Panc1 (cell line): ENCODE data around the gene THRB. TPM values are rescaled to one million over a fixed set of nuclear protein-coding genes. Genes with fewer than 3 reads are reported as not detected.

ENCODE experiments used
- ATAC-seq: fragments of 200-7000 bp; cut with Tn5 transposase; 2 replicates; pipeline ENCODE4 v1.9.1; 2020; ENCODE audit warnings: mild to moderate bottlenecking, moderate library complexity
- BruUV-seq: library from RNA; stranded (reverse); fragments of 400-500 nt; replicated peaks from 2 replicates; lab custom pipeline; 2021; lab: Mats Ljungman, UMichigan
- CTCF ChIA-PET: fragments of 300-600 bp; sonication (Branson Sonifier 250); formaldehyde crosslinking; loops from one replicate; lab custom pipeline; 2022; ENCODE audit warnings: antibody characterized with exemption; lab: Charles Lee
- POLR2A ChIA-PET: fragments of 300-600 bp; sonication (Branson Sonifier 250); formaldehyde crosslinking; loops from one replicate; lab custom pipeline; 2022; ENCODE audit warnings: antibody characterized with exemption; lab: Charles Lee
- DNase-seq: peaks from one replicate; pipeline ENCODE4 v3.0.0-alpha.2; 2010; ENCODE audit warnings: low read depth, low spot score
- H3K27ac ChIP-seq: 2 replicates; pipeline ENCODE4 v1.5.1; 2011; ENCODE audit warnings: mild to moderate bottlenecking, low read length, inconsistent platforms
- H3K27me3 ChIP-seq: fragments of 200-500 bp; sonication (Bioruptor generic); 2 replicates; pipeline ENCODE4 v1.6.0; 2014; ENCODE audit warnings: low read length, inconsistent platforms; ENCODE audit not compliant: control insufficient read depth, insufficient read depth
- H3K36me3 ChIP-seq: fragments of 200-500 bp; sonication (Bioruptor generic); 2 replicates; pipeline ENCODE4 v1.5.1; 2014; ENCODE audit warnings: inconsistent platforms, mild to moderate bottlenecking, low read length, moderate library complexity; ENCODE audit not compliant: control insufficient read depth, insufficient read depth
- H3K4me1 ChIP-seq: 2 replicates; pipeline ENCODE4 v1.5.1; 2011; ENCODE audit warnings: inconsistent platforms, mild to moderate bottlenecking, low read length, moderate library complexity; ENCODE audit not compliant: control insufficient read depth, insufficient read depth
- H3K4me3 ChIP-seq, 2 experiments: 2 replicates each; pipeline ENCODE4 v1.5.1; 2011 to 2012; ENCODE audit warnings: low read depth in 2 of 2, low read length in 2 of 2, mild to moderate bottlenecking in 2 of 2, inconsistent platforms in 1 of 2, moderate library complexity in 1 of 2
- H3K9me3 ChIP-seq: fragments of 200-500 bp; sonication (Bioruptor generic); 2 replicates; pipeline ENCODE4 v1.5.1; 2014; ENCODE audit warnings: low read depth, mild to moderate bottlenecking, inconsistent platforms, low read length, moderate library complexity; ENCODE audit not compliant: control insufficient read depth, insufficient read depth
- CTCF ChIP-seq: fragments of 450-650 bp; IDR thresholded peaks from 2 replicates; pipeline ENCODE4 v1.5.1; 2017; ENCODE audit warnings: mild to moderate bottlenecking
- POLR2AphosphoS5 ChIP-seq: IDR thresholded peaks from 2 replicates; pipeline ENCODE4 v1.6.1; 2012; ENCODE audit warnings: mild to moderate bottlenecking, low read depth, low read length, moderate library complexity
- REST ChIP-seq, 2 experiments: IDR thresholded peaks; 2 replicates each; pipeline ENCODE4 v1.6.1; 2011 to 2012; ENCODE audit warnings: low read depth in 2 of 2, control low read depth in 1 of 2, low read length in 1 of 2, mild to moderate bottlenecking in 1 of 2, moderate library complexity in 1 of 2; ENCODE audit not compliant: insufficient read depth in 1 of 2
- SIN3A ChIP-seq: IDR thresholded peaks from 2 replicates; pipeline ENCODE4 v1.6.1; 2012; ENCODE audit warnings: low read depth, mild to moderate bottlenecking, low read length, moderate library complexity, borderline replicate concordance; ENCODE audit not compliant: insufficient read depth
- TCF7L2 ChIP-seq: IDR thresholded peaks from 2 replicates; pipeline ENCODE4 v1.6.1; 2011; ENCODE audit warnings: mild to moderate bottlenecking, low read depth, low read length, inconsistent platforms
- in situ Hi-C: cut with HindIII; loops from 2 replicates; pipeline ENCODE4 v1.10.0; 2016; ENCODE audit warnings: low sequenced_read_pairs, low pct_unique_long_range_greater_than_20kb
- intact Hi-C: fragments of 100-400 bp; cut with micrococcal nuclease; formaldehyde crosslinking; loops from one replicate; pipeline ENCODE4 v1.10.0; 2022; ENCODE audit not compliant: unreplicated experiment
- total RNA-seq: library from RNA; stranded (reverse); gene quantifications from one replicate; pipeline ENCODE4 v1.2.1, GENCODE V29; 2021; ENCODE audit not compliant: unreplicated experiment

Gene THRB
- total RNA-seq, 1 experiment from 2014 or later: 3.9 TPM

GRCh38 chr3:24378313-24378712 is 116.3 kb downstream of the THRB start:
- intact Hi-C loops: no loop called here
- no peaks in the 10 kb centered on the region for H3K9me3 ChIP-seq
- no peak for TF ChIP-seq CTCF
- TF ChIP-seq TCF7L2: no peak
- TF ChIP-seq REST (IDR thresholded peaks at IDR 0.05; ENCODE audit: insufficient read depth in 1 of 2, low read depth in 2 of 2, low read length in 1 of 2): no peak
- no peak for TF ChIP-seq SIN3A
- TF ChIP-seq POLR2AphosphoS5: no peak
- 0 out of 2 replicates have a peak, but pooled peaks cover 5% of the 10 kb centered on the region for H3K4me1 ChIP-seq
- no peak for DNase-seq
- in situ Hi-C loops: no loop called here
- POLR2A ChIA-PET: no interaction called here
- no TSS peak for BruUV-seq
- no peak overlapping the region for H3K27ac ChIP-seq
- H3K27me3 ChIP-seq: no peaks in the 10 kb centered on the region
- H3K4me3 ChIP-seq: no peak overlapping the region
- ATAC-seq: no peak
- no peaks in the 10 kb centered on the region for H3K36me3 ChIP-seq
- CTCF ChIA-PET: no interaction called here

- Histone ChIP-seq H3K27ac (no peak overlapping the region), H3K9me3 (no peaks in the 10 kb centered on the region), H3K27me3 (no peaks in the 10 kb centered on the region), H3K36me3 (no peaks in the 10 kb centered on the region), H3K4me1 (0 out of 2 replicates have a peak, but pooled peaks cover 5% of the 10 kb centered on the region), H3K4me3 (no peak overlapping the region)
- TF ChIP-seq REST (IDR thresholded peaks at IDR 0.05; ENCODE audit: insufficient read depth in 1 of 2, low read depth in 2 of 2, low read length in 1 of 2) (no peak), POLR2AphosphoS5 (no peak), TCF7L2 (no peak)
- intact Hi-C loops (no loop called here), in situ Hi-C loops (no loop called here)
- ChIA-PET POLR2A (no interaction called here), CTCF (no interaction called here)
- BruUV-seq: no TSS peak
- no peak for DNase-seq
- ATAC-seq: no peak
These were observed 117.2 kb downstream of the THRB start for GRCh38 chr3:24377218-24377993.
